ENCODE data around the gene RUFY1. TPM values are rescaled to one million over a fixed set of nuclear protein-coding genes. Genes with fewer than 3 reads are reported as not detected.

Gene RUFY1
- total RNA-seq, 2 experiments from 2014 or later, result 22.5 to 24.7 TPM

DNA sequence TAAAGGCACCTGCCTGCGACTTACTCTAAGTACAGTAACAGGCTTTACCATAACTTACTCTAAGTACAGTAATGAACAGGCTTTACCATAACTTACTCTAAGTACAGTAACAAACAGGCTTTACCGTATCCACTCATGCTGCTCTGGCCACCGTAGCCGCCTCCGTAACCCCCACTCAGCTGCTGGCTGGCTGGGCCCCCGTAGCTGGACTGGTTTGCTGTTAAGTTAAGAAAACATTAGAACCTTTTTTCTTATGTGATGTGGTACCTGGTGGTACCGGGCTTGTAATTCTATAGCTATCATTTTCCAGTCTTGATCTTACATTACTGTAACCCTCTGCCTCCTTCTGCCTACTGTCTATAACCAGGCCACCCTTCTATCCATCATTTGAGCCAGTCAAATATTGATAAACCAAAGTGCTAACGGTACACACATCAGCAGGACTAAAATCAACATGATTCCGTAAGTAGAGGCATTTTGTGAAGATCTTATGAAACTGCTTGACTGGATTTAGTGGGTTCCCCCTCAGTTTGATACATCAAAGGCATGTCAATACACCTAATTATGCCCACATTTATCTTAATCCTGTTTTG is 65.7 kb downstream of the RUFY1 start:
- ChIA-PET POLR2A (interaction anchor here (0.6 to 2.3 kb wide), 3 partner anchors 62 to 1034 kb away, joined by 4 to 11 read pairs (median 5); no protein-coding TSS in a partner anchor), CTCF (no interaction called here)
- peaks cover 61% of the 10 kb centered on the region for H3K4me1 Mint-ChIP-seq (ENCODE audit: low read depth)
- no peaks in the 10 kb centered on the region for H3K27me3 Mint-ChIP-seq
- TF ChIP-seq CTCF (IDR thresholded peaks at IDR 0.05), result no peak
- H3K36me3 Mint-ChIP-seq (ENCODE audit: low read depth), result peaks cover 83% of the 10 kb centered on the region
- H3K9me3 Mint-ChIP-seq, result no peaks in the 10 kb centered on the region
- DNase-seq (no peak), ATAC-seq (no peak)
- intact Hi-C loops (cut with micrococcal nuclease), result no loop called here
- peak overlapping the region; percentile 62 for H3K27ac Mint-ChIP-seq
- H3K4me3 Mint-ChIP-seq, result no peak overlapping the region

GRCh38 chr5:179617930-179618329 is 67.6 kb downstream of the RUFY1 start:
- ChIA-PET CTCF (no interaction called here), POLR2A (interaction anchor here (1.5 to 2.3 kb wide), 2 partner anchors 60 to 67 kb away, joined by 7 to 11 read pairs; partner anchors contain the start of gene RUFY1)
- Mint-ChIP-seq H3K27ac (peak overlapping the region; percentile 63), H3K4me3 (peak overlapping the region; percentile 38), H3K4me1 (ENCODE audit: low read depth) (peaks cover 53% of the 10 kb centered on the region), H3K9me3 (no peaks in the 10 kb centered on the region), H3K36me3 (ENCODE audit: low read depth) (peaks cover 89% of the 10 kb centered on the region), H3K27me3 (no peaks in the 10 kb centered on the region)
- no peak for DNase-seq
- no peak for ATAC-seq
- intact Hi-C loops (cut with micrococcal nuclease), result no loop called here
- TF ChIP-seq CTCF (IDR thresholded peaks at IDR 0.05), result no peak

DNA sequence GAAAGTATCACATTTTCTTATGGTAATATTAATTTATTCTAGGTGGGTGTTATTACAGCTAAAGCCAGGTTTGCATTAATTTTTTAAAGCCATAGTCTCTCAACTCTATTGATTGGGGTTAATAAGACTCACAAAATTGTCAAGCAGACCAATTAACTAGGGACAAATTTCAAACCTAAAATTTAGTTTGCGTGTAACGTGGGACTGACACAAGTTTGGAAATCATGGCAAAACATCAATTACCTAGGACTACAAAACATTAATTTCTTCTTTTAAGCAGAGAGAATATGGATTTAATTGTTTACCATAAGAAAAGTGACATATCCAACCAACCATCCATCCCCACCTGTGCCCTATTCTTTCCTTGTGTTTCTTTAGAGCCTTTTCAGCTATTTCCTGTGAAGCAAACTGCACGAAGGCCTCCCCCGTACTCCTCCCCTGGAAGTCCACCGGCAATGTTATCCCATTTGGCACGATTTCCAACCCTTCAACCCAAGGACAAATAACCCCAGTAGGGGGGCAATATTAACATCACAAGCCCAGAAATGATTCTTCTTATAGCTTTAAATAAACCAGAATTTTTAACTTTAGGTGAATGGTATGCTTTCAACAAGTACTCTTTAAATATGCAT is 68.7 kb downstream of the RUFY1 start:
- DNase-seq (no peak), ATAC-seq (no peak)
- Mint-ChIP-seq H3K9me3 (no peaks in the 10 kb centered on the region), H3K27me3 (no peaks in the 10 kb centered on the region), H3K4me3 (peak overlapping the region; percentile 82), H3K36me3 (ENCODE audit: low read depth) (peaks cover 88% of the 10 kb centered on the region), H3K4me1 (ENCODE audit: low read depth) (peaks cover 46% of the 10 kb centered on the region), H3K27ac (peak overlapping the region; percentile 95)
- POLR2A ChIA-PET, result interaction anchor here (1.0 to 6.5 kb wide), 4 partner anchors 59 to 72 kb away, joined by 3 to 55 read pairs (median 6); partner anchors contain the start of gene RUFY1
- CTCF ChIA-PET, result no interaction called here
- no peak for TF ChIP-seq CTCF (IDR thresholded peaks at IDR 0.05)
- intact Hi-C loops (cut with micrococcal nuclease), result no loop called here

- no peaks in the 10 kb centered on the region for H3K9me3 Mint-ChIP-seq
- H3K27ac Mint-ChIP-seq, result peak overlapping the region; percentile 30
- ChIA-PET CTCF (interaction anchor here (0.5 kb wide), 1 partner anchor 74 kb away, joined by 3 read pairs; no protein-coding TSS in a partner anchor), POLR2A (interaction anchor here (1.0 to 6.5 kb wide), 3 partner anchors 58 to 71 kb away, joined by 3 to 55 read pairs (median 6); partner anchors contain the start of gene RUFY1)
- H3K4me1 Mint-ChIP-seq (ENCODE audit: low read depth), result peaks cover 47% of the 10 kb centered on the region
- intact Hi-C loops (cut with micrococcal nuclease), result no loop called here
- peak overlapping the region; percentile 82 for H3K4me3 Mint-ChIP-seq
- H3K36me3 Mint-ChIP-seq (ENCODE audit: low read depth), result peaks cover 85% of the 10 kb centered on the region
- no peak for DNase-seq
- no peak for TF ChIP-seq CTCF (IDR thresholded peaks at IDR 0.05)
- no peaks in the 10 kb centered on the region for H3K27me3 Mint-ChIP-seq
- no peak for ATAC-seq
Measured at GRCh38 chr5:179619776-179620175, 69.4 kb downstream of the RUFY1 start.

- Mint-ChIP-seq H3K9me3 (no peaks in the 10 kb centered on the region), H3K4me3 (peak overlapping the region; percentile 82), H3K36me3 (ENCODE audit: low read depth) (peaks cover 81% of the 10 kb centered on the region), H3K27ac (peak overlapping the region; percentile 90), H3K4me1 (ENCODE audit: low read depth) (peaks cover 50% of the 10 kb centered on the region), H3K27me3 (no peaks in the 10 kb centered on the region)
- intact Hi-C loops (cut with micrococcal nuclease), result no loop called here
- CTCF ChIA-PET, result interaction anchor here (0.5 kb wide), 1 partner anchor 74 kb away, joined by 3 read pairs; no protein-coding TSS in a partner anchor
- POLR2A ChIA-PET, result interaction anchor here (1.4 to 6.5 kb wide), 3 partner anchors 57 to 199 kb away, joined by 3 to 55 read pairs (median 6); partner anchors contain the start of gene RUFY1
- ATAC-seq (no peak), DNase-seq (no peak)
- TF ChIP-seq CTCF (IDR thresholded peaks at IDR 0.05), result no peak
Measured at GRCh38 chr5:179620293-179620692, 69.9 kb downstream of the RUFY1 start.

All from activated CD8-positive, alpha-beta T cell treated with anti-CD3 and anti-CD28 coated beads for 36 hours (primary cell).